Prostate gland (tissue), 2 donors: ENCODE results near the gene CSAD. TPM values are rescaled to one million over a fixed set of nuclear protein-coding genes. Genes with fewer than 3 reads are reported as not detected.

Source experiments
- DNase-seq: peaks from one replicate; pipeline ENCODE4 v3.0.0-alpha.2; 2019; ENCODE audit warnings: low spot score
- H3K27ac ChIP-seq, 2 donors: fragments of 200-600 bp; sonication (generic); 2 replicates each; pipeline ENCODE4 v1.5.1; 2017 to 2019
- H3K27me3 ChIP-seq: fragments of 200-600 bp; sonication (generic); replicated peaks from 2 replicates; pipeline ENCODE4 v1.5.1; 2019; ENCODE audit not compliant: insufficient read depth
- H3K36me3 ChIP-seq, 2 donors: fragments of 200-600 bp; sonication (generic); 1 replicate in 1 of 2; 2 replicates in 1 of 2; pipeline versions ENCODE4 v1.5.1 to v1.8.1; 2017 to 2019
- H3K4me1 ChIP-seq: fragments of 200-600 bp; sonication (generic); replicated peaks from 2 replicates; pipeline ENCODE4 v1.5.1; 2019
- H3K4me3 ChIP-seq, 2 donors: fragments of 200-600 bp; sonication (generic); 2 replicates each; pipeline ENCODE4 v1.5.1; 2017 to 2019
- H3K9me3 ChIP-seq: fragments of 200-600 bp; sonication (generic); 2 replicates; pipeline ENCODE4 v1.5.1; 2017
- CTCF ChIP-seq, 4 experiments: fragments of 200-600 bp in 2 of 4; fragments of 450-650 bp in 2 of 4; sonication (generic) in 2 of 4; IDR thresholded peaks; 1 replicate in 3 of 4; 2 replicates in 1 of 4; pipeline ENCODE4 v1.5.1; 2016 to 2019; ENCODE audit warnings: antibody characterized with exemption in 4 of 4, mild to moderate bottlenecking in 2 of 4, moderate library complexity in 2 of 4
- POLR2A ChIP-seq: fragments of 450-650 bp; IDR thresholded peaks from one replicate; pipeline ENCODE4 v1.6.1; 2016; ENCODE audit warnings: antibody characterized with exemption, mild to moderate bottlenecking
- POLR2AphosphoS5 ChIP-seq: sonication (generic); formaldehyde crosslinking; IDR thresholded peaks from one replicate; pipeline ENCODE4 v1.6.1; 2017; ENCODE audit warnings: antibody characterized with exemption
- WGBS: methylation state at CpG from one replicate; pipeline ENCODE4 v1.1.5; 2018; 5-methylcytosine and 5-hydroxymethylcytosine counted together
- intact Hi-C: fragments of 100-400 bp; cut with DNase I; formaldehyde crosslinking; loops from one replicate; pipeline ENCODE4 v1.14.2; 2022
- total RNA-seq, 2 donors: library from RNA; depleted of rRNA; stranded (reverse); fragments of >200 nt; gene quantifications; one replicate each; pipeline ENCODE4 v1.1.0, GENCODE V29; 2016

CSAD gene
- 10 to 100 TPM; 30.8 to 92.5 TPM for total RNA-seq

- peak in 2 of 4 experiments; percentile 26 to 30 for TF ChIP-seq CTCF (IDR thresholded peaks at IDR 0.05)
- TF ChIP-seq POLR2AphosphoS5 = peak; percentile 91
- TF ChIP-seq POLR2A = peak; percentile 79
- WGBS = under 1% methylated on average over 51 of the region's 70 CpGs
Observed at GRCh38 chr12:53180220-53180930, at the start of gene CSAD, which contains the start of gene ZNF740. CSAD (minus strand) TSS chr12:53180925; CDS start chr12:53173470, 7,455 bp downstream. ZNF740 (plus strand) TSS chr12:53180722; CDS start chr12:53181984, 1,262 bp downstream.

GRCh38 chr12:53230108-53230845 lies 49.6 kb upstream of the CSAD start:
- Histone ChIP-seq H3K4me3 (peak overlapping the region in 1 of 2 donors; percentile 13), H3K27ac (peak overlapping the region; percentile 83 to 89), H3K4me1 (peaks cover 16% of the 10 kb centered on the region), H3K9me3 (no peaks in the 10 kb centered on the region), H3K36me3 (no peaks in the 10 kb centered on the region), H3K27me3 (no peaks in the 10 kb centered on the region)
- intact Hi-C loops = no loop called here
- DNase-seq = peak; percentile 73
- TF ChIP-seq CTCF (IDR thresholded peaks at IDR 0.05) (no peak), POLR2A (peak; percentile 29), POLR2AphosphoS5 (peak; percentile 48)
- 53% methylated on average over 10 of the region's 10 CpGs for WGBS

More at GRCh38 chr12:53180220-53180930, at the start of gene CSAD, which contains the start of gene ZNF740:
- H3K36me3 ChIP-seq = peaks cover 5 to 10% of the 10 kb centered on the region in 2 donors
- H3K27ac ChIP-seq = peak within 1 kb of the TSS; percentile 96 to 97
- intact Hi-C loops = no loop called here
- DNase-seq = peak; percentile 96
- H3K4me3 ChIP-seq = peak within 1 kb of the TSS; percentile 76 to 79
- H3K27me3 ChIP-seq = no peaks in the 10 kb centered on the region
- peaks cover 13% of the 10 kb centered on the region for H3K4me1 ChIP-seq
- H3K9me3 ChIP-seq = no peaks in the 10 kb centered on the region

GRCh38 chr12:53229454-53229853 lies 48.7 kb upstream of the CSAD start:
- WGBS = 85% methylated on average over 2 of the region's 2 CpGs
- intact Hi-C loops = no loop called here

GRCh38 chr12:53227836-53228235 lies 47.1 kb upstream of the CSAD start:
- H3K36me3 ChIP-seq = no peaks in the 10 kb centered on the region
- H3K27ac ChIP-seq = no peak overlapping the region
- WGBS = 82% methylated on average over 1 of the region's 1 CpG
- no peaks in the 10 kb centered on the region for H3K9me3 ChIP-seq
- H3K4me1 ChIP-seq = peaks cover 35% of the 10 kb centered on the region
- DNase-seq = no peak
- TF ChIP-seq POLR2A (no peak), CTCF (IDR thresholded peaks at IDR 0.05) (no peak), POLR2AphosphoS5 (no peak)
- intact Hi-C loops = no loop called here
- H3K27me3 ChIP-seq = no peaks in the 10 kb centered on the region
- H3K4me3 ChIP-seq = no peak overlapping the region

More at GRCh38 chr12:53229454-53229853, 48.7 kb upstream of the CSAD start:
- H3K9me3 ChIP-seq = no peaks in the 10 kb centered on the region
- DNase-seq = no peak
- TF ChIP-seq POLR2A = no peak
- TF ChIP-seq POLR2AphosphoS5 = no peak
- no peak for TF ChIP-seq CTCF (IDR thresholded peaks at IDR 0.05)
- peaks cover 24% of the 10 kb centered on the region for H3K4me1 ChIP-seq
- peak overlapping the region; percentile 83 to 89 for H3K27ac ChIP-seq
- H3K27me3 ChIP-seq = no peaks in the 10 kb centered on the region
- H3K36me3 ChIP-seq = no peaks in the 10 kb centered on the region
- H3K4me3 ChIP-seq = no peak overlapping the region
